ENCODE results near the gene PHRF1.
"Not testable (repeated sequence)": the region's sequence is repeated elsewhere in the genome, so short reads cannot be mapped to it uniquely, and the experiment has no call there.

Gene PHRF1

GRCh38 chr11:643849-644738 is 67.8 kb downstream of the PHRF1 start:
- Histone ChIP-seq H3K27ac (no peak overlapping the region), H3K36me3 (peaks cover 37% of the 10 kb centered on the region), H3K27me3 (peaks cover 24% of the 10 kb centered on the region), H3K9me3 (no peaks in the 10 kb centered on the region), H3K4me3 (ENCODE audit: low read depth in 1 of 2, low read length in 1 of 2) (no peak overlapping the region), H3K4me1 (ENCODE audit: control insufficient read depth in 1 of 2, insufficient read depth in 1 of 2, low read depth in 1 of 2, low read length in 1 of 2) (peaks cover 11 to 17% of the 10 kb centered on the region in 2 experiments)
- no peak for TF ChIP-seq CTCF (IDR thresholded peaks at IDR 0.05)

DNA sequence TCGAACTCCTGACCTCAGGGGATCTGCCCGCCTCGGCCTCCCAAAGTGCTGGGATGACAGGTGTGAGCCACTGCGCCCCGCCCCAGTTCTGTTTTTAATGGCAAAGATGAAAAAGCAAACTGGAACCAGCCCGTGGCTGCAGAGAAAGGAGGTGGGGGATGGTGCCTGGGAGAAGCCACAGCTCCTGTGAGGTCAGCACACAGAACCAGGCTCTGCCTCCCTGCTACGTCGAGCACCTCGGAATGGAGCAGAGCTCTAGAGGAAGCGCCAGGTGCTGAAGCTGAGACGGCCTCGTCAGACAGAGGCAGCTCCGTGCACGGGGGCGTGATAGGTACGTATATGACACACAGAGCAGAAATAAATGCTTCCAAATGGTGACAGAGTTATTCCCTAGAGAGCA is 69.3 kb downstream of the PHRF1 start:
- TF ChIP-seq CTCF (IDR thresholded peaks at IDR 0.05), result no peak
- Histone ChIP-seq H3K27me3 (peaks cover 10% of the 10 kb centered on the region), H3K36me3 (peaks cover 40% of the 10 kb centered on the region), H3K4me1 (ENCODE audit: control insufficient read depth in 1 of 2, insufficient read depth in 1 of 2, low read depth in 1 of 2, low read length in 1 of 2) (peaks cover 6 to 8% of the 10 kb centered on the region in 2 experiments), H3K4me3 (ENCODE audit: low read depth in 1 of 2, low read length in 1 of 2) (no peak overlapping the region), H3K9me3 (no peaks in the 10 kb centered on the region), H3K27ac (no peak overlapping the region)

- TF ChIP-seq CTCF (IDR thresholded peaks at IDR 0.05), result no peak
- H3K36me3 ChIP-seq, result peaks cover 46% of the 10 kb centered on the region
Observed at GRCh38 chr11:646214-646613, 69.9 kb downstream of the PHRF1 start.

GRCh38 chr11:647672-648158 is 71.4 kb downstream of the PHRF1 start:
- not testable (repeated sequence) for H3K4me3 ChIP-seq (ENCODE audit: low read depth in 1 of 2, low read length in 1 of 2); H3K4me1 ChIP-seq (ENCODE audit: control insufficient read depth in 1 of 2, insufficient read depth in 1 of 2, low read depth in 1 of 2, low read length in 1 of 2); H3K27ac ChIP-seq; H3K27me3 ChIP-seq; H3K9me3 ChIP-seq
- peaks cover 48% of the 10 kb centered on the region for H3K36me3 ChIP-seq

More at GRCh38 chr11:646214-646613, 69.9 kb downstream of the PHRF1 start:
- Histone ChIP-seq H3K9me3 (no peaks in the 10 kb centered on the region), H3K27ac (no peak overlapping the region), H3K4me3 (ENCODE audit: low read depth in 1 of 2, low read length in 1 of 2) (no peak overlapping the region), H3K4me1 (ENCODE audit: control insufficient read depth in 1 of 2, insufficient read depth in 1 of 2, low read depth in 1 of 2, low read length in 1 of 2) (peaks cover 0 to 2% of the 10 kb centered on the region in 2 experiments), H3K27me3 (peaks cover 3% of the 10 kb centered on the region)

- TF ChIP-seq CTCF (IDR thresholded peaks at IDR 0.05), result no peak
- H3K36me3 ChIP-seq, result peaks cover 30% of the 10 kb centered on the region
Observed at GRCh38 chr11:650482-650881, 74.2 kb downstream of the PHRF1 start.

DNA sequence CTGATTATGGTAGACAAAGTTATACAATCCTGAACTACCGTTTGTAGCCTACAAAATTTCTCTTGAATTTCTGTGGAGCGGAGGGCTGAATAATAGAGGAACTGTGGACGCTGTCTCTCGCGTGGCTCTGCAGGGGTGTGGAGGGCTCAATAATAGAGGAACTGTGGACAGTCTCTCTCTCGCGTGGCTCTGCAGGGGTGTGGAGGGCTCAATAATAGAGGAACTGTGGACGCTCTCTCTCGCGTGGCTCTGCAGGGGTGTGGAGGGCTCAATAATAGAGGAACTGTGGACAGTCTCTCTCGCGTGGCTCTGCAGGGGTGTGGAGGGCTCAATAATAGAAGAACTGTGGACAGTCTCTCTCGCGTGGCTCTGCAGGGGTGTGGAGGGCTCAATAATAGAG is 76.9 kb downstream of the PHRF1 start:
- peak overlapping the region; percentile 13 for H3K27ac ChIP-seq
- H3K27me3 ChIP-seq; H3K4me3 ChIP-seq (ENCODE audit: low read depth in 1 of 2, low read length in 1 of 2); H3K4me1 ChIP-seq (ENCODE audit: control insufficient read depth in 1 of 2, insufficient read depth in 1 of 2, low read depth in 1 of 2, low read length in 1 of 2); H3K9me3 ChIP-seq: not testable (repeated sequence)
- peaks cover 31% of the 10 kb centered on the region for H3K36me3 ChIP-seq

More at GRCh38 chr11:650482-650881, 74.2 kb downstream of the PHRF1 start:
- Histone ChIP-seq H3K4me1 (ENCODE audit: control insufficient read depth in 1 of 2, insufficient read depth in 1 of 2, low read depth in 1 of 2, low read length in 1 of 2) (no peaks in the 10 kb centered on the region), H3K27ac (no peak overlapping the region), H3K4me3 (ENCODE audit: low read depth in 1 of 2, low read length in 1 of 2) (no peak overlapping the region), H3K9me3 (no peaks in the 10 kb centered on the region), H3K27me3 (no peaks in the 10 kb centered on the region)
